ENCODE results near the gene LSR.
A peak's percentile ranks its signal among the peaks of the same experiment; 100 is the strongest.

LSR gene

GRCh38 chr19:35302446-35302845 lies 53.6 kb downstream of the LSR start:
- Histone ChIP-seq H3K4me3 (ENCODE audit: control insufficient read depth in 1 of 7, extremely low read depth in 1 of 7, insufficient read depth in 4 of 7, low read depth in 2 of 7, low read length in 6 of 7) (no peak overlapping the region), H3K4me1 (ENCODE audit: control extremely low read depth in 1 of 4, control insufficient read depth in 4 of 4, insufficient read depth in 4 of 4, low read length in 3 of 4) (peaks cover 0 to 43% (median 31%) of the 10 kb centered on the region in 4 experiments), H3K36me3 (ENCODE audit: control insufficient read depth in 4 of 4, insufficient read depth in 4 of 4, low read length in 3 of 4) (no peaks in the 10 kb centered on the region), H3K27ac (ENCODE audit: insufficient read depth in 1 of 2, low read depth in 1 of 2, low read length in 2 of 2, poor library complexity in 1 of 2, severe bottlenecking in 2 of 2) (no peak overlapping the region), H3K27me3 (replicated peaks in 2 of 5; ENCODE audit: control insufficient read depth in 4 of 5, insufficient read depth in 5 of 5, low read length in 4 of 5) (no peaks in the 10 kb centered on the region), H3K9me3 (ENCODE audit: control extremely low read depth in 1 of 5, control insufficient read depth in 4 of 5, insufficient read depth in 2 of 5, low read depth in 1 of 5, low read length in 4 of 5) (no peaks in the 10 kb centered on the region)
- DNase-seq, result no peak
- ChIA-PET POLR2A (no interaction called here), CTCF (no interaction called here)
- WGBS (ENCODE audit: insufficient coverage), result 95% methylated on average over 9 of the region's 16 CpGs

GRCh38 chr19:35303357-35303915 lies 54.6 kb downstream of the LSR start:
- Histone ChIP-seq H3K4me3 (ENCODE audit: control insufficient read depth in 1 of 7, extremely low read depth in 1 of 7, insufficient read depth in 4 of 7, low read depth in 2 of 7, low read length in 6 of 7) (no peak overlapping the region), H3K27me3 (replicated peaks in 2 of 5; ENCODE audit: control insufficient read depth in 4 of 5, insufficient read depth in 5 of 5, low read length in 4 of 5) (no peaks in the 10 kb centered on the region), H3K36me3 (ENCODE audit: control insufficient read depth in 4 of 4, insufficient read depth in 4 of 4, low read length in 3 of 4) (no peaks in the 10 kb centered on the region), H3K4me1 (ENCODE audit: control extremely low read depth in 1 of 4, control insufficient read depth in 4 of 4, insufficient read depth in 4 of 4, low read length in 3 of 4) (peaks cover 0 to 40% (median 25%) of the 10 kb centered on the region in 4 experiments), H3K9me3 (ENCODE audit: control extremely low read depth in 1 of 5, control insufficient read depth in 4 of 5, insufficient read depth in 2 of 5, low read depth in 1 of 5, low read length in 4 of 5) (no peaks in the 10 kb centered on the region), H3K27ac (ENCODE audit: insufficient read depth in 1 of 2, low read depth in 1 of 2, low read length in 2 of 2, poor library complexity in 1 of 2, severe bottlenecking in 2 of 2) (no peak overlapping the region)
- WGBS (ENCODE audit: insufficient coverage), result 91% methylated on average over 5 of the region's 6 CpGs
- CTCF ChIA-PET, result interaction anchor here (0.8 to 2.3 kb wide), 2 partner anchors 14 to 18 kb away, joined by 3 to 7 read pairs; no protein-coding TSS in a partner anchor
- no peak for DNase-seq
- POLR2A ChIA-PET, result no interaction called here

- CTCF ChIA-PET, result interaction anchor here (0.8 to 2.3 kb wide), 2 partner anchors 14 to 19 kb away, joined by 3 to 7 read pairs; no protein-coding TSS in a partner anchor
- no peak overlapping the region for H3K4me3 ChIP-seq (ENCODE audit: control insufficient read depth in 1 of 7, extremely low read depth in 1 of 7, insufficient read depth in 4 of 7, low read depth in 2 of 7, low read length in 6 of 7)
- POLR2A ChIA-PET, result no interaction called here
- WGBS (ENCODE audit: insufficient coverage), result 98% methylated on average over 11 of the region's 11 CpGs
- no peak for DNase-seq
- H3K36me3 ChIP-seq (ENCODE audit: control insufficient read depth in 4 of 4, insufficient read depth in 4 of 4, low read length in 3 of 4), result no peaks in the 10 kb centered on the region
- H3K27me3 ChIP-seq (replicated peaks in 2 of 5; ENCODE audit: control insufficient read depth in 4 of 5, insufficient read depth in 5 of 5, low read length in 4 of 5), result no peaks in the 10 kb centered on the region
- peaks cover 0 to 39% (median 22%) of the 10 kb centered on the region in 4 experiments for H3K4me1 ChIP-seq (ENCODE audit: control extremely low read depth in 1 of 4, control insufficient read depth in 4 of 4, insufficient read depth in 4 of 4, low read length in 3 of 4)
- H3K9me3 ChIP-seq (ENCODE audit: control extremely low read depth in 1 of 5, control insufficient read depth in 4 of 5, insufficient read depth in 2 of 5, low read depth in 1 of 5, low read length in 4 of 5), result no peaks in the 10 kb centered on the region
- H3K27ac ChIP-seq (ENCODE audit: insufficient read depth in 1 of 2, low read depth in 1 of 2, low read length in 2 of 2, poor library complexity in 1 of 2, severe bottlenecking in 2 of 2), result no peak overlapping the region
Observed at GRCh38 chr19:35304036-35304435, 55.2 kb downstream of the LSR start.

GRCh38 chr19:35305181-35305580 lies 56.4 kb downstream of the LSR start:
- POLR2A ChIA-PET, result no interaction called here
- Histone ChIP-seq H3K27ac (ENCODE audit: insufficient read depth in 1 of 2, low read depth in 1 of 2, low read length in 2 of 2, poor library complexity in 1 of 2, severe bottlenecking in 2 of 2) (peak overlapping the region in 1 of 2 experiments; percentile 36), H3K4me3 (ENCODE audit: control insufficient read depth in 1 of 7, extremely low read depth in 1 of 7, insufficient read depth in 4 of 7, low read depth in 2 of 7, low read length in 6 of 7) (no peak overlapping the region), H3K4me1 (ENCODE audit: control extremely low read depth in 1 of 4, control insufficient read depth in 4 of 4, insufficient read depth in 4 of 4, low read length in 3 of 4) (peaks cover 0 to 43% (median 21%) of the 10 kb centered on the region in 4 experiments), H3K27me3 (replicated peaks in 2 of 5; ENCODE audit: control insufficient read depth in 4 of 5, insufficient read depth in 5 of 5, low read length in 4 of 5) (no peaks in the 10 kb centered on the region), H3K36me3 (ENCODE audit: control insufficient read depth in 4 of 4, insufficient read depth in 4 of 4, low read length in 3 of 4) (no peaks in the 10 kb centered on the region), H3K9me3 (ENCODE audit: control extremely low read depth in 1 of 5, control insufficient read depth in 4 of 5, insufficient read depth in 2 of 5, low read depth in 1 of 5, low read length in 4 of 5) (no peaks in the 10 kb centered on the region)
- 69% methylated on average over 5 of the region's 6 CpGs for WGBS (ENCODE audit: insufficient coverage)
- CTCF ChIA-PET, result interaction anchor here (0.8 to 2.3 kb wide), 5 partner anchors 8 to 33 kb away, joined by 3 to 8 read pairs (median 5); no protein-coding TSS in a partner anchor
- DNase-seq, result peak in 1 of 3 donors; percentile 23

GRCh38 chr19:35306473-35307246 lies 57.9 kb downstream of the LSR start:
- ChIA-PET POLR2A (no interaction called here), CTCF (interaction anchor here (0.6 to 2.2 kb wide), 9 partner anchors 10 to 162 kb away, joined by 3 to 6 read pairs (median 4); partner anchors contain the start of gene FFAR3)
- peaks cover 0 to 51% (median 23%) of the 10 kb centered on the region in 4 experiments for H3K4me1 ChIP-seq (ENCODE audit: control extremely low read depth in 1 of 4, control insufficient read depth in 4 of 4, insufficient read depth in 4 of 4, low read length in 3 of 4)
- no peaks in the 10 kb centered on the region for H3K9me3 ChIP-seq (ENCODE audit: control extremely low read depth in 1 of 5, control insufficient read depth in 4 of 5, insufficient read depth in 2 of 5, low read depth in 1 of 5, low read length in 4 of 5)
- 95% methylated on average over 20 of the region's 20 CpGs for WGBS (ENCODE audit: insufficient coverage)
- H3K4me3 ChIP-seq (ENCODE audit: control insufficient read depth in 1 of 7, extremely low read depth in 1 of 7, insufficient read depth in 4 of 7, low read depth in 2 of 7, low read length in 6 of 7), result no peak overlapping the region
- no peaks in the 10 kb centered on the region for H3K36me3 ChIP-seq (ENCODE audit: control insufficient read depth in 4 of 4, insufficient read depth in 4 of 4, low read length in 3 of 4)
- no peaks in the 10 kb centered on the region for H3K27me3 ChIP-seq (replicated peaks in 2 of 5; ENCODE audit: control insufficient read depth in 4 of 5, insufficient read depth in 5 of 5, low read length in 4 of 5)
- peak overlapping the region in 1 of 2 experiments; percentile 25 for H3K27ac ChIP-seq (ENCODE audit: insufficient read depth in 1 of 2, low read depth in 1 of 2, low read length in 2 of 2, poor library complexity in 1 of 2, severe bottlenecking in 2 of 2)
- DNase-seq, result peak in 2 of 3 donors; percentile 52 to 55

GRCh38 chr19:35307931-35308330 lies 59.1 kb downstream of the LSR start:
- no peaks in the 10 kb centered on the region for H3K36me3 ChIP-seq (ENCODE audit: control insufficient read depth in 4 of 4, insufficient read depth in 4 of 4, low read length in 3 of 4)
- H3K9me3 ChIP-seq (ENCODE audit: control extremely low read depth in 1 of 5, control insufficient read depth in 4 of 5, insufficient read depth in 2 of 5, low read depth in 1 of 5, low read length in 4 of 5), result no peaks in the 10 kb centered on the region
- POLR2A ChIA-PET, result no interaction called here
- no peak for DNase-seq
- CTCF ChIA-PET, result interaction anchor here (1.2 to 2.2 kb wide), 5 partner anchors 16 to 161 kb away, joined by 3 to 7 read pairs (median 5); partner anchors contain the start of gene FFAR3
- peaks cover 0 to 60% (median 24%) of the 10 kb centered on the region in 4 experiments for H3K4me1 ChIP-seq (ENCODE audit: control extremely low read depth in 1 of 4, control insufficient read depth in 4 of 4, insufficient read depth in 4 of 4, low read length in 3 of 4)
- H3K27me3 ChIP-seq (replicated peaks in 2 of 5; ENCODE audit: control insufficient read depth in 4 of 5, insufficient read depth in 5 of 5, low read length in 4 of 5), result no peaks in the 10 kb centered on the region
- H3K4me3 ChIP-seq (ENCODE audit: control insufficient read depth in 1 of 7, extremely low read depth in 1 of 7, insufficient read depth in 4 of 7, low read depth in 2 of 7, low read length in 6 of 7), result no peak overlapping the region
- 96% methylated on average over 10 of the region's 10 CpGs for WGBS (ENCODE audit: insufficient coverage)
- no peak overlapping the region for H3K27ac ChIP-seq (ENCODE audit: insufficient read depth in 1 of 2, low read depth in 1 of 2, low read length in 2 of 2, poor library complexity in 1 of 2, severe bottlenecking in 2 of 2)

GRCh38 chr19:35308910-35309309 lies 60.1 kb downstream of the LSR start:
- Histone ChIP-seq H3K9me3 (ENCODE audit: control extremely low read depth in 1 of 5, control insufficient read depth in 4 of 5, insufficient read depth in 2 of 5, low read depth in 1 of 5, low read length in 4 of 5) (no peaks in the 10 kb centered on the region), H3K27ac (ENCODE audit: insufficient read depth in 1 of 2, low read depth in 1 of 2, low read length in 2 of 2, poor library complexity in 1 of 2, severe bottlenecking in 2 of 2) (no peak overlapping the region), H3K4me3 (ENCODE audit: control insufficient read depth in 1 of 7, extremely low read depth in 1 of 7, insufficient read depth in 4 of 7, low read depth in 2 of 7, low read length in 6 of 7) (no peak overlapping the region), H3K27me3 (replicated peaks in 2 of 5; ENCODE audit: control insufficient read depth in 4 of 5, insufficient read depth in 5 of 5, low read length in 4 of 5) (no peaks in the 10 kb centered on the region), H3K4me1 (ENCODE audit: control extremely low read depth in 1 of 4, control insufficient read depth in 4 of 4, insufficient read depth in 4 of 4, low read length in 3 of 4) (peaks cover 0 to 66% (median 32%) of the 10 kb centered on the region in 4 experiments), H3K36me3 (ENCODE audit: control insufficient read depth in 4 of 4, insufficient read depth in 4 of 4, low read length in 3 of 4) (no peaks in the 10 kb centered on the region)
- CTCF ChIA-PET, result interaction anchor here (1.1 to 1.7 kb wide), 3 partner anchors 25 to 160 kb away, joined by 3 to 7 read pairs (median 4); no protein-coding TSS in a partner anchor
- no peak for DNase-seq
- POLR2A ChIA-PET, result no interaction called here
- 94% methylated on average over 6 of the region's 7 CpGs for WGBS (ENCODE audit: insufficient coverage)
